ENCODE data around the gene CUL9. TPM values are rescaled to one million over a fixed set of nuclear protein-coding genes. Genes with fewer than 3 reads are reported as not detected.

Gene CUL9
- polyA plus RNA-seq, 3 donors: 2.9 to 68.8 (median 3.8) TPM

DNA sequence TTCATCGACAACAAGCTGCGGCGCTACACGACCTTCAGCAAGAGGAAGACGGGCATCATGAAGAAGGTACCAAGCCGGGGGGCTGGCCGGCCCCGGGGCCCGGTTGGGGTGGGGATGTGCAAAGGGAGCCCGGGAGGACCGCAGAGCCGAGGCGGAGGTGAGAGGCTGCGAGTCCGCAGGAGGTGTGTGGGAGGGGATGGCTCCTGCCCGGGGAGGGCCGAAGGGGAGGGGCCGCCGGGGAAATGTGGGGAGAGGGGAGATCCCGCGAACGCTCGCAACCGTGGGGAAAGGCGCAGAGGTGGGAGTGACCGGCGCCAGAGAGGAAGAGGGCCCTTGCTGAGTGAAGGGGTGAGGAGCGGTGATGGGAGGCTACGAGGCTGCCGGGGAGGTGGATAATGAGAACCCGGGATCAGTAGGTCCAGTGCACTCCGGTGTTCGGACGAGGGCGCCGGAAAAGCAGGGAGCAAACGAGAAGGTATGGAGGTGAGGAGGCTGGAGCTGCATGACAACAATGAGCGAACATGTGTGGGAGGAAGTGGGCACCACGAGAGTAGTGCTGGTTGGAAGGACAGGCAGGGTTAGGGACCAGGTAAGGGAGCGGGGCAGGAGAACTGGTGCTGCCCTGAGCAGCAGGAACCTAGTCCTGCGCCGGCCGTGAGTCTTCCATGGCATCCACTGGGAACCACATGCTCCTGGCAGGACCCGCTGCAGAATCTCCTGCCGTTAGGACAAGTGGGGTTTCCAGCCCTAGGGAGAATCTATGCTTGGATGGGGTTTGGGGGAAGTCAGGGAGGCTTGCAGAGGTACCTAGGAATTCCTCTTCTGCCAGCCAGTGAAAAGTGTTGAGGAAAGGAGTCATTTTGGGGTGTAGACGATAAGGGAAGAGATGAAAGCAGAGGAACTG, 9.6 kb upstream of the CUL9 start:
- H3K9ac ChIP-seq (ENCODE audit: insufficient read depth, low read length, poor library complexity, severe bottlenecking): peak overlapping the region; percentile 86
- no peak for TF ChIP-seq CTCF (IDR thresholded peaks at IDR 0.05)
- H3K27me3 Mint-ChIP-seq (ENCODE audit: low read depth in 3 of 3): peaks cover 0 to 5% (median 1%) of the 10 kb centered on the region in 3 donors
- WGBS (ENCODE audit: insufficient coverage): 3% methylated on average over 46 of the region's 46 CpGs
- H3K4me3 ChIP-seq (replicated peaks in 1 of 3; ENCODE audit: low read depth in 2 of 3, low read length in 3 of 3): peak overlapping the region; percentile 72 to 91 (median 90)
- peak overlapping the region; percentile 40 to 96 (median 81) for H3K27ac Mint-ChIP-seq
- H3K9me3 ChIP-seq (replicated peaks in 1 of 2; ENCODE audit: control insufficient read depth in 1 of 2, insufficient read depth in 1 of 2, low read length in 2 of 2): no peaks in the 10 kb centered on the region
- peak overlapping the region; percentile 99 to 100 for H3K4me3 Mint-ChIP-seq
- peak overlapping the region; percentile 100 for H2AFZ ChIP-seq (ENCODE audit: insufficient read depth, low read depth, low read length, poor library complexity, severe bottlenecking)
- no peaks in the 10 kb centered on the region for H3K27me3 ChIP-seq (ENCODE audit: control insufficient read depth in 2 of 2, insufficient read depth in 2 of 2, low read length in 2 of 2)
- H3K9me3 Mint-ChIP-seq: no peaks in the 10 kb centered on the region
- peaks cover 24 to 34% of the 10 kb centered on the region in 2 donors for H3K36me3 Mint-ChIP-seq
- H3K4me2 ChIP-seq (replicated peaks; ENCODE audit: extremely low read depth, low read length, poor library complexity, severe bottlenecking): peak overlapping the region; percentile 98
- intact Hi-C loops (cut with micrococcal nuclease): loop anchor here (5.0 to 10.0 kb wide), 6 partner anchors 72 to 428 kb away; partner anchors contain the start of genes POLR1C (in 2 of the 2), YIPF3 (in 2 of the 2), CUL7 (in 1 of the 2) and KLC4 (in 1 of the 2)
- DNase-seq: peak in 2 of 3 donors; percentile 30 to 38
- peaks cover 13 to 21% of the 10 kb centered on the region in 2 donors for H3K36me3 ChIP-seq (replicated peaks in 1 of 2; ENCODE audit: control insufficient read depth in 1 of 2, insufficient read depth in 2 of 2, low read length in 2 of 2)
- peaks cover 42% of the 10 kb centered on the region for H3K79me2 ChIP-seq (ENCODE audit: insufficient read depth, low read length)
- peak overlapping the region; percentile 9 to 92 for H3K27ac ChIP-seq (ENCODE audit: low read depth in 1 of 2, low read length in 2 of 2)
- peaks cover 43 to 49% of the 10 kb centered on the region in 2 donors for H3K4me1 ChIP-seq (ENCODE audit: control insufficient read depth in 1 of 2, insufficient read depth in 2 of 2, low read length in 2 of 2)
- H3K4me1 Mint-ChIP-seq: peaks cover 42% of the 10 kb centered on the region
- peaks cover 36% of the 10 kb centered on the region for H4K20me1 ChIP-seq (ENCODE audit: insufficient read depth, low read length)

DNA sequence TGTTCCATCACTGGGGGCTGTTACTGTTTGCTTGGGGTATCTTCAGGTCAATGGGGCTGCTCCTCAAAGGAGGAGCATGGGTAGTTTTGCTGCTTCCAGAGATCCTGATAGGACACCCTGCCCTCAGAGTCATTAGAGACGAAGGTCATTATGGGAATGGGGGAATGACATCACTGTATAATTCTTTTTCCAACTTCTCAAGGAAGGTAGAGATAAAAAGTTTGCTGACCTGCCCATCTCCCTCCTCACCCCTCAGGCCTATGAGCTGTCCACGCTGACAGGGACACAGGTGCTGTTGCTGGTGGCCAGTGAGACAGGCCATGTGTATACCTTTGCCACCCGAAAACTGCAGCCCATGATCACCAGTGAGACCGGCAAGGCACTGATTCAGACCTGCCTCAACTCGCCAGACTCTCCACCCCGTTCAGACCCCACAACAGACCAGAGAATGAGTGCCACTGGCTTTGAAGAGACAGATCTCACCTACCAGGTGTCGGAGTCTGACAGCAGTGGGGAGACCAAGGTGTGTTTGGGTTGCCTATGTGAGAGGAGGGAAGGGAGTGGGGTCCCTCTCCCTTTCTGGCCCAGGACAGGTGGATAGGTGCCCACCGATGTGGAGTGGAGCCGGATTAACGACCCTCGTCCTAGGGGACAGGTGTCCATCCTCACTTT, 8.3 kb upstream of the CUL9 start:
- no peak for DNase-seq
- Mint-ChIP-seq H3K27ac (peak overlapping the region; percentile 32 to 96 (median 89)), H3K36me3 (peaks cover 37 to 47% of the 10 kb centered on the region in 2 donors), H3K27me3 (ENCODE audit: low read depth in 3 of 3) (peaks cover 0 to 5% (median 1%) of the 10 kb centered on the region in 3 donors), H3K9me3 (no peaks in the 10 kb centered on the region), H3K4me3 (peak overlapping the region; percentile 51 to 99), H3K4me1 (peaks cover 42% of the 10 kb centered on the region)
- peak overlapping the region; percentile 98 for H3K4me2 ChIP-seq (replicated peaks; ENCODE audit: extremely low read depth, low read length, poor library complexity, severe bottlenecking)
- H3K27ac ChIP-seq (ENCODE audit: low read depth in 1 of 2, low read length in 2 of 2): peak overlapping the region; percentile 54 to 91
- no peak overlapping the region for H2AFZ ChIP-seq (ENCODE audit: insufficient read depth, low read depth, low read length, poor library complexity, severe bottlenecking)
- no peaks in the 10 kb centered on the region for H3K27me3 ChIP-seq (ENCODE audit: control insufficient read depth in 2 of 2, insufficient read depth in 2 of 2, low read length in 2 of 2)
- peaks cover 42% of the 10 kb centered on the region for H3K79me2 ChIP-seq (ENCODE audit: insufficient read depth, low read length)
- peaks cover 21 to 34% of the 10 kb centered on the region in 2 donors for H3K36me3 ChIP-seq (replicated peaks in 1 of 2; ENCODE audit: control insufficient read depth in 1 of 2, insufficient read depth in 2 of 2, low read length in 2 of 2)
- no CpG with 5 or more reads among the region's 11 CpGs for WGBS (ENCODE audit: insufficient coverage)
- intact Hi-C loops (cut with micrococcal nuclease): loop anchor here (2.0 to 10.0 kb wide), 7 partner anchors 71 to 429 kb away; partner anchors contain the start of genes KLC4 (in 2 of the 2), MRPL2 (in 2 of the 2), POLR1C (in 2 of the 2) and YIPF3 (in 2 of the 2)
- no peak for TF ChIP-seq CTCF (IDR thresholded peaks at IDR 0.05)
- peak overlapping the region; percentile 52 for H3K9ac ChIP-seq (ENCODE audit: insufficient read depth, low read length, poor library complexity, severe bottlenecking)
- H3K4me3 ChIP-seq (replicated peaks in 1 of 3; ENCODE audit: low read depth in 2 of 3, low read length in 3 of 3): peak overlapping the region; percentile 36 to 91 (median 39)
- H3K9me3 ChIP-seq (replicated peaks in 1 of 2; ENCODE audit: control insufficient read depth in 1 of 2, insufficient read depth in 1 of 2, low read length in 2 of 2): no peaks in the 10 kb centered on the region
- peaks cover 39% of the 10 kb centered on the region for H4K20me1 ChIP-seq (ENCODE audit: insufficient read depth, low read length)
- peaks cover 43 to 49% of the 10 kb centered on the region in 2 donors for H3K4me1 ChIP-seq (ENCODE audit: control insufficient read depth in 1 of 2, insufficient read depth in 2 of 2, low read length in 2 of 2)

Data from CD14-positive monocyte (primary cell).